ENCODE data around the gene MIEF2.
"Not testable (repeated sequence)": the region's sequence is repeated elsewhere in the genome, so short reads cannot be mapped to it uniquely, and the experiment has no call there.

The MIEF2 gene, protein sequence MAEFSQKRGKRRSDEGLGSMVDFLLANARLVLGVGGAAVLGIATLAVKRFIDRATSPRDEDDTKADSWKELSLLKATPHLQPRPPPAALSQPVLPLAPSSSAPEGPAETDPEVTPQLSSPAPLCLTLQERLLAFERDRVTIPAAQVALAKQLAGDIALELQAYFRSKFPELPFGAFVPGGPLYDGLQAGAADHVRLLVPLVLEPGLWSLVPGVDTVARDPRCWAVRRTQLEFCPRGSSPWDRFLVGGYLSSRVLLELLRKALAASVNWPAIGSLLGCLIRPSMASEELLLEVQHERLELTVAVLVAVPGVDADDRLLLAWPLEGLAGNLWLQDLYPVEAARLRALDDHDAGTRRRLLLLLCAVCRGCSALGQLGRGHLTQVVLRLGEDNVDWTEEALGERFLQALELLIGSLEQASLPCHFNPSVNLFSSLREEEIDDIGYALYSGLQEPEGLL

DNA sequence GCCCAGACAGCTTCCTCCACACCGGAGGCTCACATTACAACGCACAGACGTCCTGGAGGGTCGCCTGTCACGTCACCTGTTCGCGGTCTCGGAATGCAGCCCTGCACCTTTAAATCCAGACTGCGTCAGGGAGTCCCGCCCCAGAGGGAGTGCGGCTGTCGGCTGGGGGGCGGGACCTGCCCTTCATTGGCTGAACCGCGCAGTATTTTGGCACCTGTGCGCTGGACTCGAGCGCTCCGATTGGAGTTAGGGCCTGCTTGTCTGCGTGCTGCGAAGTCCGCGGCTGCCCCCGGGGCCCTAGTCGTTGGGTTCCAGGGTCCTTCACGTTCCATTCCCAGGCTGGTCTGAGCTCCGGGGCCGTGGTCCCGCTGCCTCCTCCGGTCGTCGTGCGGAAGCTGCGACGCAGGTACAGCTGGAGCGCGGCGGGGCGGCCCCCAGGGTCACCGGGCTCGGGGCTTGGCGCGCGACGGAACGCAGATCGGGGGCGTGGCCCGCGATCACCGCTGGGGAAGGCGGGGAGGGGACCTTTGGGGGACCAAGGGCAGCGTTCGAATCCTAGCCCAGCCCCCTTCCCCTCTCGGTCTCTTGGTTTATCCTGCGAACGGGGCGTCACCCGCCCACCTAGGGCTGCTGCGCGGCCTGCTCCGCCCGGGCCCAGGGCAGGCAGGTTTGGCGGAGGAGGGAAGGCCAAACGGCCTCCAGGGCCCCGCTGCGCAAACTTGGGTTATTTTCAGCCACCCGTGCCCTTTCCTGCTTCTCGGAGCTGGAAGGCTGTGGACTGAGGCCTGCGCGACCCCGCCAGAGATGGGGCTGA, at the start of gene MIEF2:
TSS of gene MIEF2 (plus strand) at position 331 of the 814 bp plus-strand sequence. CDS start 2,059 bp downstream, outside the sequence.
- DNase-seq, result peak; percentile 69

DNA sequence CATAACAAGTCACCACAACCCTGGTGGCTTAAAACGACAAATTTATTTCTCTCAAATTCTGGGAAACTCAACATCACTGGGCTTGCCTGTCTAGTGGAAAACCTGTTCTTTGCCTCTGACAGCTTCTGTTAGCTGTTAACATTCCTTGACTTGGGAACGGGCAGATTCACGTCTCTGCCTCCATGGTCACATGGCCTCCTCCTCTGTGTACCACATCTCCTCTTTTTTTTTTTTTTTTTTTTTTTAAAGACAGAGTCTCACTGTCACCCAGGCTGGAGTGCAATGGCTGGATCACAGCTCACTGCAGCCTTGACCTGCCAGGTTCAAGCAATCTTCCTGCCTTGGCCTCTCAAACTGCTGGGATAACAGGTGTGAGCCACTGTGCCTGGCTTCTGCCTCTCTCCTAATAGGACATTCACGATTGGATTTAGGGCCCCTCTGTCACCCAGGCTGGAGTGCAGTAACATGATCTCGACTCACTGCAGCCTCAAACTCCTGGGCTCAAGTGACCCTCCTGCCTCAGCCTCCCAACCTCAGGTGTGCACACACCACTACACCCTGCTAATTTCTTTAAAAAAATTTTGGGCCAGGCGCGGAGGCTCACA, 46.7 kb upstream of the MIEF2 start:
- DNase-seq, result no peak

DNA sequence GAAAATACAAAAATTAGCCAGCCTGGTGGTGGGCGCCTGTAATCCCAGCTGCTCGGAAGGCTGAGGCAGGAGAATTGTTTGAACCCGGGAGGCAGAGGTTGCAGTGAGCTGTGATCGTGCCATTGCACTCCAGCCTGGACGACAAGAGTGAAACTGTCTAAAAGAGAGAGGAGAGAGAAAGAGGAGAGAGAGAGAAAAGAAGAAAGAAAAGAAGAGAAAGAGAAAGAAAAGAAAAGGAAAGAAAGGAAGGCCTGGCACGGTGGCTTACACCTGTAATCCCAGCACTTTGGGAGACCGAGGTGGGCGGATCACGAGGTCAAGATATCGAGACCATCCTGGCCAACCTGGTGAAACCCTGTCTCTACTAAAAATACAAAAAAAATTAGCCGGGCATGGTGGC, 43.6 kb upstream of the MIEF2 start:
- DNase-seq, result not testable (repeated sequence)

DNA sequence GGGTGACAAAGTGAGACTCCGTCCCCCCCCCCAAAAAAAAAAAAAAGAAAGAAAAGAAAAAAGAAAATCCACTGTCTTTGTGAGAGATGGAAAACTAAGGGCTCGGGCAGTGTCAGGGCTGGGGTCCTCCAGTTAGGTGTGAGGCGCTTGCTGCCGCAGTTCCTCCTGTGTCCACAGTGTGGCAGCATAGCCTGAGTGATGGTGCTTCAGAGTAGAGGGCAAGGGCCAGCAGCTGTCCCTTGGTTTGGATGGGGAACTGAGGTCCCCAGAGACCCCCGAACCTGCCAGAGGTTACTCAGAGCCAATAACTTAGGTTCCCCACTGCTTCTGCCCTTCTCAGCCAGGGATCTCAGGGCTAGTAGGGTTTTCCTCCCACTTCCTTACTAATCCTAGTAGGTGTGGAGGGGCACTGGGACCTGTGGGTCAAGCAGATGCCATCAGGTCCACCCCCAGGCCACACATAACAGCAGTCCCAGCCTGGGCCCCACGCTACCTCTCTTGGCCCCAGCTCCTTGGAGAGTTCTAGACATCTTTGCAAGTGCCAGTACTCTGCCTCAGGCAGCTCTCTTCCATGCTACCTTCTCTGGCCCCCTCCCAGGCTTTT, 42.9 kb upstream of the MIEF2 start:
- DNase-seq, result no peak

DNA sequence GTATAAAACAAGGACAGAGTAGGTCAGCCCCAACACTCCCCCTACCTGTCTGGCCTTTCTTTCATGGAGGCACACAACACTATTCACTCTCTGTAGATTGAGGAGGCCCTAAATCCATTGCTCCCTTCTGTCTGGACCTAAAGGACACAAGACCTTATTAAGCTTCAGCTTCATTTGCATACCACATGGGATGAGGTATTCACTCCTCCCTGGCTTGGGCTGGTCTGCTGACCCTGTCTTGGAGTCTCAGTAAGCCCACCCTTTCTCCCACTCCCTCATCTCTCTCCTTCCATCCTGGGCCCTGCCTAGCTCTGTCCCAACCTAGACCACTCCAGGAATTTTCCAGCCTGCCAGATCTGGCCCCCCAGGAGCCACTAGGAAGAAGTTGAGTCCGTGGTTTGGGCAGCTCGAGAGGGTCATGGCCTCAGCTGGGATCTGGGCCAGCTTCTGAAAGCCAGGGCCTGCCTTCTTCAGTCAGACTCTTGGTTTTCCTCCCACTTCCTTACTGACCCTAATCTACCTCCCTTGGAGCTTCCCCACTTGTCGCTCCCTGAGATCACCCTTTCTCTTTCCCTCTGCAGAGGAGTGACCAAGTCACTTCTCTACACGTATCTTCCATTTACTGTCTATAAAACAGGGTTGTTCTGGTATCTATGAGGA, 41.6 kb upstream of the MIEF2 start:
- DNase-seq, result no peak

DNA sequence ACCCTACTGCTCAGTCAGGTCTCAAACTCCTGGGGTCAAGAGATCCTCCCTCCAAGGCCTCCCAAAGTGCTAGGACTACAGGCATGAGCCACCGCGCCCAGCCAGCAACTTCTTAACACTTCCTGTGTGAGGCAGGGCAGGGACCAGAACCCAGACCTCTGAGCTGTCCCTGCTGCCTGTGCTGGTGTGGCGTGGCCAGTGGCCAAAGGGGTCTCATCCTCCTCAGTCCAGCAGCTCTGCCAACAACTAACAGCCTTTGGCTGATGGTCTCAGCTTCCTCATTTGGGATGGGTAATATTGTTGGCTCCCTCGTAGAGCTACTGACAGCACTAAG, 36.4 kb upstream of the MIEF2 start:
- DNase-seq, result no peak

DNA sequence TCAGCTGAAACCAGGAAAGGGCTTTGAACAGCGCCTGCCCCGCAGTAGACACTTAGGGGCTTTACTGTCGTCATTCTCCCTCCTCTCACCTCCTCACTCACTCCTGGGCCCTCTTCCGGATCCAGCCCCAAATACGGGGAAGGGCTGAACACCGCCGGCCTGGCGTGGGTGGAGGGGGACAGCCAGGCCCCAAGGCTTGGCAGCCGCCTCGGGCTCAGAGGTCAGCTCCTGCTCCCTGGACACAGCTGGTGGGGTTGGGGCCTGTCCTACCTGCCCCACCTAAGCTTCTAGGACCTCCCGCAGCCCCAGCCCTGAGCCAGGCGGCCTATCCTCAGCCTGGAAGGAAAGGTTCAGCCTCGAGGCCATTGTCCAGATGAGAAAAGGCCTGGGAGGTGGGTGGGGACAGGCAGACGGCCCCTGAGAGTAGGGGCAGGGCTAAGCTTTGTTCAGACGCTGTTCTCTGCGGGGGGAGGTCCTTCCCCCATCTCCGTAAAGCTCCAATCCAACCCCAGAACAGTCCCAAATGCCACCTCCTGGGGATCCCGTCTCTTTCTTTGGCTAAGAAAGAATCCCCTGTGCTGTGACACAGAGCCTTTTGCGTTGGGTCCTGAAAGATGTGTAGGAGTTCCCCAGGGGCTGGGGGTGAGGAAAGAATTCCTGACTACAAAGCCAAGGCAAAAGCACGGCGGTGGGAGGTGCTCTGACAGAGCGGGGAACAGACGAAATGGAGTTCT, 35.9 kb upstream of the MIEF2 start:
- DNase-seq, result no peak

DNA sequence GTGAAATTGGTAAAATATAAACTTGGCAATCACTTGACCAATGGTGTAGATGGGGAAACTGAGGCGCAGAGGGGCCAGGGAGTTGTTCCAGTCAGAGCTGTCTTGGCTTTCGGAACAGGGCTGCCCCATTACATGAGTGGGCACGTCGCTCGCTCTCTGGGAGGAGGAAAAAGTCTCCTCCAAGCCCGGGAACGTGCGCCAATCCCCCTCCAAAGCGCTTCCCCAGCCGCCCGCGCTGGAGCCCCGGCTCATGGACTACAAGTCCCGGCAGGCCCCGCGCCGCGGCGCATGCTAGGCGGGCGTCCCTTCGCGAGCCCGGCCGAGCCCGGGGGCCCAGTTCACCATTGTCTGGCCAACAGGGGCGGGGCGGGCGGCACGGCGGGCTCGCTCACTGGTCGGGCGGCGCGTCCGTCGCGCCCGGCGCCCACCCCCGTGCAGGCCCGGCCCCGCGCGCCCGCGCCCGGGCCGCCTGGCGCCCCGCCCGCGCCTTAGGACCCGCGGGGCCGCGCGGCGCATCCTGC, 35.3 kb upstream of the MIEF2 start, which contains the start of gene LLGL1:
TSS of gene LLGL1 (plus strand) at position 515 of the 521 bp plus-strand sequence. CDS start 48 bp downstream, outside the sequence.
- DNase-seq, result peak; percentile 43

DNA sequence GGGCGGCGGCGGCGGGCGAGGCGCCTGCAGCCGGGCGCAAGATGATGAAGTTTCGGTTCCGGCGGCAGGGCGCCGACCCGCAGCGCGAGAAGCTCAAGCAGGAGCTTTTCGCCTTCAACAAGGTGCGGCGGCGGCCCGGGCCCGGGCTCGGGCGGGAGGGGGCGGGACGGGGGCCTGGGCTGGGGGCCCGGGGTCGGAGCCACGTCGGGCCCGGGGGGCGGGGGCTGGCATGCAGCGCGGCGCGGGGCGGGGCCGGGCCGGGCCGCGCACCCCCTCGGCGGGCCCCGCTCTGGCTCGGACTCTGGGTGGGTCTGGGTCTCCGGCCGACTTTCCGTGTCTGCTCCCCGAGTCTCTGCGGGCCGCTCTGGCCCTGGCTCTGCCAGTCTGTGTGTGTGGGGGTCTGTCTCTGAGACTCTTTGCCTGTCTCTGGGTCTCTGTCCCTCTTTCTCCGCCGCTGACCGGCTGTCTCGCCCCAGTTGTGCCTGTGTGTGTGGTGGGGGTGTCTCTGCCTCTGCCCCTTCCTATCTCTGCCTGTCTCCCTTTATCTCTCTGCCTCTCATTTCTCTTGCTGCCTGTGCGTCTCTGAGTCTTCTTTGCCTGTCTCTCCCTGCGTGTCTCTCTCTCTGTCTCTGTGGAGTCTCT, 34.7 kb upstream of the MIEF2 start:
- DNase-seq, result no peak

DNA sequence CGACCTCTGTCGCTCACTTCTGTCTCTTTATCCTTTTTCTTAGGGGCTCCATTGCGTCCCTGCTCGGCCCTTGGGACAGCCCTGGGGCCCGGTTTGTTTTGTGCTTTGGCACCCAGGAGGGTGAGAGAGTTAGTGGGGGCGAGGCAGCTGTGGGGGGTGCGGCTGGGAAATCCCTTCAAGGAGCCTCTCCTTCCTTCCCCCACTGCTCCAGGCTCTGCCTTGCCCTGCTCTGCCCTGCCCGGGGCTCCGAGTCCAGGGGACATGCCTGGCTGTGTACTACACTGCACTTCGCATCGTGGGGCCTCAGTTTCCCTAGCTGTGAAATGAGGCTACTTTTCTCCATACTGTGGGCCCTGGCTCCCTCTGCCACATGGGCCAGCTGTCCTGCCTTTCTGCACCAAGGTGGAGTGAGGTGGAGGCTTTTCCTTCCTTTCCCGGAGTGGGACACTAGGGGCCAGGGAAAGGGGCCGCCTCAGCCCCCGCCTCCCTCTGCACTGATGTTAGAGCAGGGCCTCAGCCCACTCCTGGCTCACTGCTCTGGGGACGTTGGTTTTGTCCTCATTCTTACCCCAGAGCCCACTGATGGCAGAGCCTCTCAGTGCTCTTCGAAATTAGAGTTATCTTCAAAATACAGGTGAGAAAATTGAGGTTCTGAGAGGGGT, 34.0 kb upstream of the MIEF2 start:
- DNase-seq, result no peak

DNA sequence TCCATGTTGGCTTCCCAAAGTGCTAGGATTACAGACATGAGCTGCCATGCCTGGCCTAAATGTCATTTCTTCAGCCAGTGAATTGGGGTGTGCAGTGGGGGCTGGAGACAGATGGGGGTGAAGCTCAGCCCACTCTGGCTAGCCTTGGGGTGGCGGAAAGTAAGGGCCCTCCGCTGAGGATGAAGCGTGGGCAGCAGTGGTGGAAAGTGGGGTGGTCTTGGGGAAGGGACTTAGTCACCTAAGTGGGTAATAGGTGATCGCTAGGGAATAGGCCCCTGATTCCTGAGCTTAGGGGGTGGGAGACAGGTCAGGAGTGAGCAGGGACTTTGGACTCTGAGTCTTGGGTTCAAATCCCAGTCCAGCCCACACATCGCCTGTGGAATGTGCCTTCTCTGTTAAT, 32.8 kb upstream of the MIEF2 start:
- DNase-seq, result no peak

DNA sequence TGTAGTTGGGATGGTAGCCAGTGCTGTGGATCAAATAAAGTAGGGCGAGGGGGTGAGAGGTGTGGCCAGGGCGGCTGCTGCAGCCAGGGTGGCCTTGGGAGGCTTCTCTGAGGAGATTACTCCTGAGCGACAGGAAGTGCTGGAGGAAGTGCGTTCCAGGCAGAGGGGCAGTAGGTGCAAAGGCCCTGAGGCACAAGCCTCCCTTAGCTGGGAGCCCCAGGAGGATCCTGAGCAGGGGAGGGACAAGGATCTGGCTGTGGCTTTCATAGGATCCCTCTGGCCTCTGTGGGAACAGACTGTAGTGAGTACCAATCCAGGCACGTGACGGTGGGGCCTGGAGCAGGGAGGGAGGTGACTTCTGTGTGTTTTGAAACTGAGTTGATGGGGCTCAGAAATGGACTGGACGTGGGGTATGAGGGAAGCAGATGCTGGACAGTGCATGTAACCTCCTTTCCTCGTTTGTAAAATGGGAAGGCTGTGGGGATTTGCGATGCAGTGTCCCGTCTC, 32.2 kb upstream of the MIEF2 start:
- DNase-seq, result no peak

DNA sequence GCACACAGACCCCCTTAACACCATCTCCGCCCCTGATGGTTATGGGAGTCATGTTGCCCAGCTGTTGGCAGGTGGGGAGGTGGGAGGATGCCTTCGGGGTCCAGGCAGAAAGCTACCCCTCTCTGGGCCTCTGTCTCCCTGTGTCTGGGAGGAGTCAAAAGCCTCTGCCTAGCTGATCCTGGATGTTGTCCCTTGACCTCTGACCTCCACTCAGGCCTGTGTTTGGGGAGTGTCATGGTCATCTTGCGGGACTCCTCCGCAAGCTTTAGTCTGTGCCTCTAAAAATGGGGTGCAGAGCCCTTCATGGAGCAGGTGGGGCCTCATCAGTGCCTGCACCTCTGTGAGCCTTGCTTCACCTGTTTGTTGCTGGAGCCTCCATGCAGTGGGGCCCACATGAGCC, 31.2 kb upstream of the MIEF2 start:
- DNase-seq, result no peak

DNA sequence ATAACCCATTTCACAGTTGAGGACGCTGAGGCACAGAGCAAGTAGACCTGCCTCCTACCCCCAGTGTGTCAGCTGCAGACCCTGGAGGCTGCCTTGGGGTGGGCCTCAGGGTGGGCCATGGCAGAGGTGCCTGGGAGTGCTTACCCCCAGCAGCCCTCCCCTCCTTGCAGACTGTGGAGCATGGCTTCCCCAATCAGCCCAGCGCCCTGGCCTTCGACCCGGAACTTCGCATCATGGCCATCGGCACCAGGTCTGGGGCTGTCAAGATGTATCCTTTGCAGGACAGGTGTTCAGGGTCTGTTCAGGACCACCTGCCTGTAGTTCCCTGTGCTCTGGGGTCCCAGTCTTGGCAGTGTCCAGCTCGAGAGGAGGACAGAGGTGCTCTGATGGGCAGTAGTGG, 30.7 kb upstream of the MIEF2 start:
- no peak for DNase-seq

DNA sequence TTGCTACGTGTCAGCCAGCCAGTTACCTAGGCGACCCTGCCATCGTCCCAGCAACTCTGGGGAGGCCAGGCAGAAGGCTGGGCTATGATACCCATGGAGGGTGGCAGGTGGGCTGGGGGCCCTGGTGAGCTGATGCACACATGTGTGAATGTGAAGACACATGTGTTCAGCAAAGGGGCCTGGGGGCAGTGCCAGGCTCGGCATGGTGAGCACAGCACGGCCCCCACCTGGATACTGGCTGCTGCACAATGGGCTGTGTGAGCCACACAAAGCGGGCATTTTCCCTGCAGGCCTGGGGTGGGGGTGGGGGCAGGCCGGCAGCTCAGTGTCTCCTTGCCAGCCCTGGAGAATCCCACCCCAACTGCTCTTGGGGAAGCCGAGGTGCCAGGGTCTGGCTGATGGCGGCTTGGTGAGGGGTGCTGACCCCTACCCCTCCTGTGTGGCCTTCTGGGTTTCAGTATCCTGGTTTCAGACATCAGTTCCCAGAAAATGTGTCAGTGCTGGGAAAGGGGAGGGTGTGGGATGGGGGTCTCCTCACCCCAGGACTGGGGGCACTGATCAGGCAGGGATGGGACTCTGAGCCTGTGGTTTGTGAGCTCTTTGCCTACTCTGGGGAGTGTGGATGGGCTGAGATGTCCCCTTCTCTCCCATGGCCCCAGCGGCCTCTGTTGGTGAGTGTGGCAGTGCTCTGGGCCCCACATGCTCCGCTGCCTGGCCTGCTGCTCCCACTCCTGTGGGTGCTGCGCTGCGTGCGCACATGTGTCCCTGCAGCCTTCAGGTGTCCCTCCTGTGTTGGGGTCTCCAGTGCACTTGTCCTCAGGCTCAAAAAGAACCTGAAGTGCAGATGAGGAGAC, 29.9 kb upstream of the MIEF2 start:
- DNase-seq, result no peak

DNA sequence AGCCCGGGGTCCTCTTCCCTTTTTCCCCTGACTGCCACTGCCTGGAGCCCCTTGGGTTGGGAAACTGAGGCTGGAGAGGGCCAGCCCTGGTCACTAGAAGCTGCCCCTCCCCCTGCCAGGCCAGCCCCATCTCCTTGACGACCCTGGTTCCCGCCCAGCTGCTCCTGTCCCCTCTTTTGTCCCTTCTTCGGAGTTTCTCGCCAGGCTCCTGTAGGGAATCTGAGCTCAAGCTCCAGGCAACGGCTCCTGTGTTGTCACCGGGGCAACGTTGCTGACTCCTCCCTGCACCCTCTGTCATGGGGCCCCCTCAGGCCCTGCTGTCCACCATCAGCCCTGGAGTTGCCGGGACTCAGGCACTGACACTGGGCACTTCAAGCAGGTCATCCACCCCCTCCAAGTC, 29.3 kb upstream of the MIEF2 start:
- DNase-seq, result no peak

DNA sequence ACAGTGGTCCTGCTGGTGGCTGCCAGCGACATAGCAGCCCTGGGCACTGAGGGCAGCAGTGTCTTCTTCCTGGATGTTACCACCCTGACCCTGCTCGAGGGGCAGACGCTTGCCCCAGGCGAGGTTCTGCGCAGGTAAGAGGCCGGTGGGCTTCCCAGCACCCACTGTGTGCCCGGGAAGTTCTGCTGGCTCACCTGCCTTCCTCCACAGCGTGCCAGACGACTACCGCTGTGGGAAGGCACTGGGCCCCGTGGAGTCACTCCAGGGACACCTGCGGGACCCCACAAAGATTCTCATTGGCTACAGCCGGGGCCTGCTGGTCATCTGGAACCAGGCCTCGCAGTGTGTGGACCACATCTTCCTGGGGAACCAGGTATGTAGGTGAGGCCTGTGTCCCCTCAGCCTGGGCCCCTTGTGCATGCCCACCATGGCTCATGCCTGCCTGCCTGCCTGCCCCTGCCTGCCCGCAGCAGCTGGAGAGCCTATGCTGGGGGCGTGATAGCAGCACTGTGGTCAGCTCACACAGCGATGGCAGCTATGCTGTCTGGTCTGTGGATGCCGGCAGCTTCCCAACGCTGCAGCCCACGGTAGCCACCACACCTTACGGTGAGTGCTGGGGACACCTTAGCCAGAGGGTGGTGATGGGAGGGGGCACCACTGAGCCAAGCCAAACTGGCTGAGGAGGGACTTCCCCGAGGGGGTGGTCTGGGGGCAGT, 26.5 kb upstream of the MIEF2 start:
- DNase-seq, result no peak

DNA sequence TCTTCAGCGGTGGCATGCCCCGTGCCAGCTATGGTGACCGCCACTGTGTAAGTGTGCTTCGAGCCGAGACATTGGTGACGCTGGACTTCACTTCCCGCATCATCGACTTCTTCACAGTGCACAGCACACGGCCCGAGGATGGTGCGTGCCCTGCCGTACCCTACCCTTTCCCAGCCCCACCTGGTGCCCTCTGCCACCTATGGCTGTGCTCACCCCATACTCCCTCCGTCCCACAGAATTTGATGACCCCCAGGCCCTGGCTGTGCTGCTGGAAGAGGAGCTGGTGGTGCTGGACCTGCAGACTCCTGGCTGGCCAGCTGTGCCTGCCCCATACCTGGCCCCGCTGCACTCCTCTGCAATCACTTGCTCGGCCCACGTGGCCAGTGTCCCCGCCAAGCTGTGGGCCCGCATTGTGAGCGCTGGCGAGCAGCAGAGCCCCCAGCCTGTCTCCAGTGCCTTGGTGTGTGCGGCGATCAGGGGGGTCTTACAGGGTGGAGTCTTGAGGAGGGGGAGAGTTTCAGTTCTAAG, 25.5 kb upstream of the MIEF2 start:
- DNase-seq, result no peak

Measured in NCI-H2107 (cell line).